GM23338 (cell line): ENCODE measurements around the gene SGK1.

Experiments used
- CREB1 ChIP-seq: fragments of 250-450 bp; sonication (Bioruptor Pico); IDR thresholded peaks from 2 replicates; pipeline ENCODE4 v1.5.0; 2020; ENCODE audit warnings: low read depth, mild to moderate bottlenecking, moderate library complexity
- EZH2 ChIP-seq: fragments of 200-600 bp; sonication (generic); IDR thresholded peaks from one replicate; pipeline ENCODE4 v1.8.0; 2017; ENCODE audit warnings: antibody characterized with exemption, mild to moderate bottlenecking, low read depth; ENCODE audit not compliant: unreplicated experiment
- EZH2phosphoT487 ChIP-seq: fragments of 200-600 bp; sonication (generic); IDR thresholded peaks from one replicate; pipeline ENCODE4 v1.8.1; 2018; ENCODE audit warnings: antibody characterized with exemption; ENCODE audit not compliant: unreplicated experiment
- JUNB ChIP-seq: IDR thresholded peaks from one replicate; pipeline ENCODE4 v1.6.1; 2016; ENCODE audit warnings: antibody characterized with exemption; ENCODE audit not compliant: unreplicated experiment
- NANOG ChIP-seq: IDR thresholded peaks from 2 replicates; pipeline ENCODE4 v1.6.1; 2016; ENCODE audit warnings: antibody characterized with exemption, borderline replicate concordance
- POLR2AphosphoS5 ChIP-seq: IDR thresholded peaks from 2 replicates; pipeline ENCODE4 v1.6.1; 2016; ENCODE audit warnings: antibody characterized with exemption, low read depth
- STAT1 ChIP-seq: IDR thresholded peaks from one replicate; pipeline ENCODE4 v1.6.1; 2016; ENCODE audit warnings: antibody characterized with exemption; ENCODE audit not compliant: unreplicated experiment
- ZNF114 ChIP-seq: fragments of 250-450 bp; sonication (Bioruptor Pico); IDR thresholded peaks from 2 replicates; pipeline ENCODE4 v1.5.0; 2020; ENCODE audit warnings: mild to moderate bottlenecking, moderate library complexity
- ZNF331 ChIP-seq: fragments of 250-450 bp; sonication (Bioruptor Pico); IDR thresholded peaks from 2 replicates; pipeline ENCODE4 v1.5.0; 2020; ENCODE audit warnings: low read depth, mild to moderate bottlenecking, moderate library complexity
- TF ChIP-seq, protein P1 (sequence below), 2 experiments: fragments of 200-600 bp in 1 of 2; sonication (generic) in 1 of 2; conservative IDR thresholded peaks; 2 replicates each; pipeline versions ENCODE4 v1.5.1 to v1.6.1; 2016 to 2017; ENCODE audit warnings: antibody characterized with exemption in 2 of 2, low read depth in 2 of 2, mild to moderate bottlenecking in 2 of 2, moderate library complexity in 1 of 2
- TF ChIP-seq, protein P2 (sequence below): IDR thresholded peaks from one replicate; pipeline ENCODE4 v1.6.1; 2018; ENCODE audit warnings: antibody characterized with exemption; ENCODE audit not compliant: unreplicated experiment

- TF ChIP-seq, protein P1, sequence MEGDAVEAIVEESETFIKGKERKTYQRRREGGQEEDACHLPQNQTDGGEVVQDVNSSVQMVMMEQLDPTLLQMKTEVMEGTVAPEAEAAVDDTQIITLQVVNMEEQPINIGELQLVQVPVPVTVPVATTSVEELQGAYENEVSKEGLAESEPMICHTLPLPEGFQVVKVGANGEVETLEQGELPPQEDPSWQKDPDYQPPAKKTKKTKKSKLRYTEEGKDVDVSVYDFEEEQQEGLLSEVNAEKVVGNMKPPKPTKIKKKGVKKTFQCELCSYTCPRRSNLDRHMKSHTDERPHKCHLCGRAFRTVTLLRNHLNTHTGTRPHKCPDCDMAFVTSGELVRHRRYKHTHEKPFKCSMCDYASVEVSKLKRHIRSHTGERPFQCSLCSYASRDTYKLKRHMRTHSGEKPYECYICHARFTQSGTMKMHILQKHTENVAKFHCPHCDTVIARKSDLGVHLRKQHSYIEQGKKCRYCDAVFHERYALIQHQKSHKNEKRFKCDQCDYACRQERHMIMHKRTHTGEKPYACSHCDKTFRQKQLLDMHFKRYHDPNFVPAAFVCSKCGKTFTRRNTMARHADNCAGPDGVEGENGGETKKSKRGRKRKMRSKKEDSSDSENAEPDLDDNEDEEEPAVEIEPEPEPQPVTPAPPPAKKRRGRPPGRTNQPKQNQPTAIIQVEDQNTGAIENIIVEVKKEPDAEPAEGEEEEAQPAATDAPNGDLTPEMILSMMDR (conservative IDR thresholded peaks at IDR 0.05; ENCODE audit: low read depth in 2 of 2): no peak
- TF ChIP-seq EZH2: no peak
- no peak for TF ChIP-seq CREB1 (CRISPR knock-in tag)
- TF ChIP-seq ZNF331 (CRISPR knock-in tag): no peak
- TF ChIP-seq, protein P2, sequence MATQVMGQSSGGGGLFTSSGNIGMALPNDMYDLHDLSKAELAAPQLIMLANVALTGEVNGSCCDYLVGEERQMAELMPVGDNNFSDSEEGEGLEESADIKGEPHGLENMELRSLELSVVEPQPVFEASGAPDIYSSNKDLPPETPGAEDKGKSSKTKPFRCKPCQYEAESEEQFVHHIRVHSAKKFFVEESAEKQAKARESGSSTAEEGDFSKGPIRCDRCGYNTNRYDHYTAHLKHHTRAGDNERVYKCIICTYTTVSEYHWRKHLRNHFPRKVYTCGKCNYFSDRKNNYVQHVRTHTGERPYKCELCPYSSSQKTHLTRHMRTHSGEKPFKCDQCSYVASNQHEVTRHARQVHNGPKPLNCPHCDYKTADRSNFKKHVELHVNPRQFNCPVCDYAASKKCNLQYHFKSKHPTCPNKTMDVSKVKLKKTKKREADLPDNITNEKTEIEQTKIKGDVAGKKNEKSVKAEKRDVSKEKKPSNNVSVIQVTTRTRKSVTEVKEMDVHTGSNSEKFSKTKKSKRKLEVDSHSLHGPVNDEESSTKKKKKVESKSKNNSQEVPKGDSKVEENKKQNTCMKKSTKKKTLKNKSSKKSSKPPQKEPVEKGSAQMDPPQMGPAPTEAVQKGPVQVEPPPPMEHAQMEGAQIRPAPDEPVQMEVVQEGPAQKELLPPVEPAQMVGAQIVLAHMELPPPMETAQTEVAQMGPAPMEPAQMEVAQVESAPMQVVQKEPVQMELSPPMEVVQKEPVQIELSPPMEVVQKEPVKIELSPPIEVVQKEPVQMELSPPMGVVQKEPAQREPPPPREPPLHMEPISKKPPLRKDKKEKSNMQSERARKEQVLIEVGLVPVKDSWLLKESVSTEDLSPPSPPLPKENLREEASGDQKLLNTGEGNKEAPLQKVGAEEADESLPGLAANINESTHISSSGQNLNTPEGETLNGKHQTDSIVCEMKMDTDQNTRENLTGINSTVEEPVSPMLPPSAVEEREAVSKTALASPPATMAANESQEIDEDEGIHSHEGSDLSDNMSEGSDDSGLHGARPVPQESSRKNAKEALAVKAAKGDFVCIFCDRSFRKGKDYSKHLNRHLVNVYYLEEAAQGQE: no peak
- TF ChIP-seq POLR2AphosphoS5: no peak
- no peak for TF ChIP-seq EZH2phosphoT487
- no peak for TF ChIP-seq JUNB
- no peak for TF ChIP-seq ZNF114
- no peak for TF ChIP-seq NANOG
- no peak for TF ChIP-seq STAT1
These were observed 7.1 kb downstream of the SGK1 start for GRCh38 chr6:134310817-134311216.
